Gastroesophageal sphincter (tissue), 4 donors: ENCODE measurements around the gene KIF1C. TPM values are rescaled to one million over a fixed set of nuclear protein-coding genes. Genes with fewer than 3 reads are reported as not detected.

Source experiments
- ATAC-seq: fragments of 150-250 bp; one replicate; pipeline ENCODE4 v1.9.1; 2016; ENCODE audit warnings: mild to moderate bottlenecking, moderate library complexity
- H3K27ac ChIP-seq, 4 donors: fragments of 200-600 bp; sonication (generic) in 3 of 4; 1 replicate in 3 of 4; 2 replicates in 1 of 4; pipeline ENCODE4 v1.5.1; 2016 to 2019
- H3K27me3 ChIP-seq: fragments of 200-600 bp; sonication (generic); one replicate; pipeline ENCODE4 v1.5.1; 2019
- H3K36me3 ChIP-seq, 2 donors: fragments of 200-600 bp; sonication (generic); one replicate each; pipeline ENCODE4 v1.5.1; 2019; ENCODE audit warnings: control low read depth in 1 of 2
- H3K4me1 ChIP-seq, 3 donors: fragments of 200-600 bp; sonication (generic); 1 replicate in 2 of 3; 2 replicates in 1 of 3; pipeline ENCODE4 v1.5.1; 2016 to 2019; ENCODE audit warnings: control low read depth in 2 of 3
- H3K4me3 ChIP-seq, 2 donors: fragments of 200-600 bp; sonication (generic); one replicate each; pipeline ENCODE4 v1.5.1; 2019; ENCODE audit warnings: mild to moderate bottlenecking in 1 of 2, moderate library complexity in 1 of 2
- H3K9me3 ChIP-seq, 3 donors: fragments of 200-600 bp; sonication (generic); one replicate each; pipeline ENCODE4 v1.5.1; 2017 to 2019; ENCODE audit warnings: control low read depth in 2 of 3
- CTCF ChIP-seq, 4 experiments: fragments of 200-600 bp in 2 of 4; fragments of 450-650 bp in 2 of 4; sonication (generic) in 1 of 4; IDR thresholded peaks; one replicate each; pipeline ENCODE4 v1.5.1; 2017 to 2019; ENCODE audit warnings: antibody characterized with exemption in 4 of 4, mild to moderate bottlenecking in 2 of 4, moderate library complexity in 2 of 4
- EP300 ChIP-seq: sonication (generic); formaldehyde crosslinking; IDR thresholded peaks from one replicate; pipeline ENCODE4 v1.6.1; 2017; ENCODE audit warnings: antibody characterized with exemption, mild to moderate bottlenecking
- POLR2A ChIP-seq, 2 donors: fragments of 450-650 bp; IDR thresholded peaks; one replicate each; pipeline ENCODE4 v1.6.1; 2017; ENCODE audit warnings: antibody characterized with exemption in 2 of 2, mild to moderate bottlenecking in 2 of 2, moderate library complexity in 1 of 2
- POLR2AphosphoS5 ChIP-seq: sonication (generic); formaldehyde crosslinking; IDR thresholded peaks from one replicate; pipeline ENCODE4 v1.6.1; 2017; ENCODE audit warnings: antibody characterized with exemption
- WGBS, 2 donors: methylation state at CpG; one replicate each; pipeline ENCODE4 v1.1.5; 2018; ENCODE audit warnings: low coverage in 1 of 2; 5-methylcytosine and 5-hydroxymethylcytosine counted together
- total RNA-seq, 4 donors: library from RNA; depleted of rRNA; stranded (reverse); fragments of >200 nt; gene quantifications; one replicate each; pipeline ENCODE4 v1.1.0, GENCODE V29; 2016

KIF1C gene
- total RNA-seq, 4 donors from 2014 or later: 147 to 302 (median 180) TPM

DNA sequence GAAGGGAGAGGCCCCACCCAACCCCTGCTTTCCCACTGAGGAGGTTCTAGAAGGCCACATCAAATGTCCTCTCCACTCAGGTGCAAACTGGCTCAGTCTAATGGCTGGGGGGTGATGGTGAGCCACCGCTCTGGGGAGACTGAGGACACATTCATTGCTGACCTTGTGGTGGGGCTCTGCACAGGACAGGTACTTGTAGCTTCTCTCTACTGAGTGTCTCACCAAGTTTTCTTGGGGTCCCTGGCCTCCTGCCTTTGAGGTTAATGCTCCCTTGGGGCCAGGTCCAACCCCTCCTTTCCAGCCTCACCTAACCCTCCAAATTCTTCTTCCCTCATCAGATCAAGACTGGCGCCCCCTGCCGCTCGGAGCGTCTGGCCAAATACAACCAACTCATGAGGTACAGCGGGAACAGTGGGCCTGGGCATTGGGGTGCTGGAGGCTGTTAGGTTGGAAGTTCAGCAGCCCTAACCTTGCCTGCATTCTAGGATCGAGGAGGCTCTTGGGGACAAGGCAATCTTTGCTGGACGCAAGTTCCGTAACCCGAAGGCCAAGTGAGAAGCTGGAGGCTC is 41.2 kb upstream of the KIF1C start:
- H3K36me3 ChIP-seq: peaks cover 0 to 45% of the 10 kb centered on the region in 2 donors
- H3K4me1 ChIP-seq: peaks cover 0 to 19% (median 0%) of the 10 kb centered on the region in 3 donors
- TF ChIP-seq POLR2AphosphoS5 (no peak), CTCF (IDR thresholded peaks at IDR 0.05) (peak in 2 of 4 experiments; percentile 14 to 18)
- H3K9me3 ChIP-seq: no peaks in the 10 kb centered on the region
- H3K27ac ChIP-seq: no peak overlapping the region
- no peak overlapping the region for H3K4me3 ChIP-seq
- 93% methylated on average over 3 of the region's 10 CpGs; no CpG with 5 or more reads in 1 of the 2 donors for WGBS, 2 donors
- H3K27me3 ChIP-seq: no peaks in the 10 kb centered on the region
- no peak for ATAC-seq

DNA sequence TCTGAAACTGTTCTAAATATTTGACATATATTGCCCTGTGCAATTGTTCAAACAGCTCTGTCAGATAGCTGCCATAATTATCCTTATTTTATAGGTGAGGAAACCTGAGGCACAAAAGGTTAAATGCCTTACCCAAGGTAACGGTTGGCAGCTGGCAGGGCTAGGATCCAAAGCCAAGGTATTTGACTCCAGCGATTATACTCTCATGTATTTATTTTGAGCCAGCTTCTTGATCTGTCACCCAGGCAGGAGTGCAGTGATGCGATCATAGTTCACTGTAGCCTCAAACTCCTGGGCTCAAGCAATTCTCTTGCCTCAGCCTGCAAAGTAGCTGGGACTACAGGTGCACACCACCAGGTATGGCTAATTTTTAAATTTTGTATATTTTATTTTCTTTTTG is 39.6 kb upstream of the KIF1C start:
- H3K27ac ChIP-seq: no peak overlapping the region
- H3K36me3 ChIP-seq: peaks cover 0 to 49% of the 10 kb centered on the region in 2 donors
- H3K4me3 ChIP-seq: no peak overlapping the region
- WGBS, 2 donors: 59 to 76% methylated on average over 3 of the region's 3 CpGs
- no peaks in the 10 kb centered on the region for H3K9me3 ChIP-seq
- peaks cover 0 to 8% (median 0%) of the 10 kb centered on the region in 3 donors for H3K4me1 ChIP-seq
- H3K27me3 ChIP-seq: no peaks in the 10 kb centered on the region
- TF ChIP-seq CTCF (IDR thresholded peaks at IDR 0.05) (no peak), POLR2A (IDR thresholded peaks at IDR 0.05) (no peak), EP300 (no peak), POLR2AphosphoS5 (no peak)
- ATAC-seq: no peak

GRCh38 chr17:4959261-4959965 is 38.3 kb upstream of the KIF1C start:
- Histone ChIP-seq H3K36me3 (peaks cover 0 to 49% of the 10 kb centered on the region in 2 donors), H3K27me3 (no peaks in the 10 kb centered on the region), H3K27ac (no peak overlapping the region), H3K9me3 (no peaks in the 10 kb centered on the region), H3K4me1 (no peaks in the 10 kb centered on the region), H3K4me3 (no peak overlapping the region)
- no peak for ATAC-seq
- TF ChIP-seq POLR2AphosphoS5 (no peak), EP300 (no peak), CTCF (IDR thresholded peaks at IDR 0.05) (no peak), POLR2A (IDR thresholded peaks at IDR 0.05) (no peak)
- 63 to 83% methylated on average over 5 to 12 of the region's 18 CpGs for WGBS, 2 donors

- 83% methylated on average over 5 to 7 of the region's 9 CpGs for WGBS, 2 donors
- no peak for ATAC-seq
- peaks cover 0 to 5% (median 0%) of the 10 kb centered on the region in 3 donors for H3K4me1 ChIP-seq
- TF ChIP-seq POLR2AphosphoS5 (no peak), POLR2A (IDR thresholded peaks at IDR 0.05) (no peak), EP300 (no peak), CTCF (IDR thresholded peaks at IDR 0.05) (no peak)
- H3K27me3 ChIP-seq: no peaks in the 10 kb centered on the region
- H3K9me3 ChIP-seq: no peaks in the 10 kb centered on the region
- H3K4me3 ChIP-seq: no peak overlapping the region
- H3K36me3 ChIP-seq: peaks cover 0 to 49% of the 10 kb centered on the region in 2 donors
- H3K27ac ChIP-seq: no peak overlapping the region
Measured at GRCh38 chr17:4960279-4960922, 37.3 kb upstream of the KIF1C start.
